Measurements from ENCODE around the gene SMIM38. TPM values are rescaled to one million over a fixed set of nuclear protein-coding genes. Genes with fewer than 3 reads are reported as not detected.
"Not testable (repeated sequence)": the region's sequence is repeated elsewhere in the genome, so short reads cannot be mapped to it uniquely, and the experiment has no call there.

Gene SMIM38
- total and polyA plus RNA-seq, 2 of the 4 experiments (the other 2 are of a cell fraction): under 0.01 to 0.05 TPM

- H3K36me3 ChIP-seq (ENCODE audit: control insufficient read depth, insufficient read depth, low read length); H2BK20ac ChIP-seq (ENCODE audit: low read depth, low read length); H3K56ac ChIP-seq (ENCODE audit: extremely low read depth, insufficient read depth, low read length); DNase-seq; H3K9ac ChIP-seq (ENCODE audit: low read depth, low read length); H3K79me1 ChIP-seq (ENCODE audit: low read depth in 1 of 2, low read length in 2 of 2); H3K4ac ChIP-seq (ENCODE audit: low read depth, low read length); H2AK5ac ChIP-seq (ENCODE audit: low read depth, low read length); in situ Hi-C loops (cut with MboI; ENCODE audit: low sequenced_read_pairs); H4K20me1 ChIP-seq (ENCODE audit: insufficient read depth, low read length); H2BK5ac ChIP-seq (ENCODE audit: low read depth, low read length, poor library complexity, severe bottlenecking); H3K9me3 ChIP-seq (ENCODE audit: control insufficient read depth, insufficient read depth, low read length); H3K4me1 ChIP-seq (ENCODE audit: control insufficient read depth, insufficient read depth, low read length); H3K23ac ChIP-seq (ENCODE audit: low read depth, low read length); H2BK120ac ChIP-seq (ENCODE audit: low read depth, low read length); H3K27ac ChIP-seq (ENCODE audit: insufficient read depth, low read length); POLR2A ChIA-PET (ENCODE audit: unreplicated experiment); H3K14ac ChIP-seq (replicated peaks; ENCODE audit: low read depth, low read length); H2AFZ ChIP-seq (replicated peaks; ENCODE audit: low read length, poor library complexity); H3K4me2 ChIP-seq (ENCODE audit: low read depth, low read length); intact Hi-C loops (cut with micrococcal nuclease); H3K18ac ChIP-seq (ENCODE audit: low read depth, low read length); H3K9me1 ChIP-seq (ENCODE audit: insufficient read depth, low read length); BruUV-seq (replicated peaks); H2AK9ac ChIP-seq (replicated peaks; ENCODE audit: low read depth, low read length, poor library complexity); H4K8ac ChIP-seq (ENCODE audit: low read depth in 2 of 2, low read length in 2 of 2); H2BK15ac ChIP-seq (ENCODE audit: low read depth, low read length); H4K91ac ChIP-seq (ENCODE audit: insufficient read depth, low read depth, low read length); ATAC-seq (ENCODE audit: low read depth); H3K27me3 ChIP-seq (ENCODE audit: control insufficient read depth, insufficient read depth, low read length); dilution Hi-C loops (cut with HindIII; ENCODE audit: low sequenced_read_pairs, unreplicated experiment); H3K4me3 ChIP-seq (ENCODE audit: insufficient read depth, low read depth, low read length); H4K5ac ChIP-seq (ENCODE audit: low read depth, low read length): not testable (repeated sequence)
- CTCF ChIA-PET: interaction anchor here (0.6 kb wide), 1 partner anchor 377 kb away, joined by 3 read pairs; no protein-coding TSS in a partner anchor
- 95% methylated on average over 4 of the region's 11 CpGs; no CpG with 5 or more reads in 1 of the 2 experiments for WGBS, 2 experiments (ENCODE audit: extremely low coverage in 2 of 2, insufficient read length in 1 of 2)
Observed at GRCh38 chr11:69149338-69150045, 6.2 kb upstream of the SMIM38 start.

All from IMR-90 (cell line).